HG03469 (cell line): ENCODE data around the gene CDKN2AIPNL.
"Not testable (repeated sequence)": the region's sequence is repeated elsewhere in the genome, so short reads cannot be mapped to it uniquely, and the experiment has no call there.

Experiments used
- ATAC-seq: cut with Tn5 transposase; IDR thresholded peaks from one replicate; pipeline ENCODE4 v1.9.1; 2021; ENCODE audit warnings: mild to moderate bottlenecking, moderate library complexity, moderate number of reproducible peaks; ENCODE audit not compliant: unreplicated experiment

CDKN2AIPNL gene

GRCh38 chr5:134403951-134404350 lies 7.7 kb downstream of the CDKN2AIPNL start:
- ATAC-seq: no peak

- no peak for ATAC-seq
Measured at GRCh38 chr5:134398609-134399155, 13.0 kb downstream of the CDKN2AIPNL start.

GRCh38 chr5:134397196-134397595 lies 14.5 kb downstream of the CDKN2AIPNL start:
- no peak for ATAC-seq

GRCh38 chr5:134396274-134396673 lies 15.4 kb downstream of the CDKN2AIPNL start:
- no peak for ATAC-seq

GRCh38 chr5:134394932-134395331 lies 16.7 kb downstream of the CDKN2AIPNL start:
- no peak for ATAC-seq

GRCh38 chr5:134392301-134392700 lies 19.4 kb downstream of the CDKN2AIPNL start:
- no peak for ATAC-seq

- ATAC-seq: no peak
Measured at GRCh38 chr5:134387443-134387842, 24.2 kb downstream of the CDKN2AIPNL start.

- ATAC-seq: no peak
Measured at GRCh38 chr5:134383980-134384697, 27.5 kb downstream of the CDKN2AIPNL start.

- not testable (repeated sequence) for ATAC-seq
Measured at GRCh38 chr5:134382204-134382603, 29.5 kb downstream of the CDKN2AIPNL start.

- no peak for ATAC-seq
Measured at GRCh38 chr5:134380346-134380745, 31.3 kb downstream of the CDKN2AIPNL start.

- ATAC-seq: no peak
Measured at GRCh38 chr5:134374232-134374631, 37.4 kb downstream of the CDKN2AIPNL start.

- ATAC-seq: not testable (repeated sequence)
Measured at GRCh38 chr5:134373633-134374032, 38.0 kb downstream of the CDKN2AIPNL start.

GRCh38 chr5:134371834-134372340 lies 39.8 kb downstream of the CDKN2AIPNL start:
- no peak for ATAC-seq

GRCh38 chr5:134370871-134371833 lies 40.5 kb downstream of the CDKN2AIPNL start, which contains the start of gene UBE2B:
Gene UBE2B (plus strand): TSS chr5:134371569. CDS start chr5:134371596, 27 bp downstream.
- ATAC-seq: peak; percentile 47

- peak; percentile 6 for ATAC-seq
Measured at GRCh38 chr5:134370311-134370870, 41.3 kb downstream of the CDKN2AIPNL start.

- no peak for ATAC-seq
Measured at GRCh38 chr5:134365604-134366003, 46.1 kb downstream of the CDKN2AIPNL start.

- ATAC-seq: no peak
Measured at GRCh38 chr5:134355681-134356080, 56.0 kb downstream of the CDKN2AIPNL start.
